Large intestine (tissue), 1 donor: ENCODE data around the gene TUBB6. TPM values are rescaled to one million over a fixed set of nuclear protein-coding genes. Genes with fewer than 3 reads are reported as not detected.

ENCODE experiments used
- polyA plus RNA-seq: library from polyadenylated mRNA; unstranded; fragments of 120-200 nt; gene quantifications from one replicate; pipeline ENCODE4 v1.2.1, GENCODE V29; 2013

The TUBB6 gene
- polyA plus RNA-seq, 1 donor = 64.4 TPM

Other genes starting within 250 kb of the TUBB6 start
- gene ANKRD62, start 214.4 kb upstream of the TUBB6 start, polyA plus RNA-seq = 0.01 TPM
- not detected for gene CIDEA, start 53.9 kb upstream of the TUBB6 start, polyA plus RNA-seq
- gene AFG3L2, start 69.0 kb downstream of the TUBB6 start, polyA plus RNA-seq = 63.8 TPM
- gene PRELID3A, start 99.7 kb downstream of the TUBB6 start, polyA plus RNA-seq = 7.1 TPM